ENCODE data around the gene ATP5IF1.

- peak; percentile 70 for TF ChIP-seq POLR2A (IDR thresholded peaks at IDR 0.05)
- TF ChIP-seq, protein P1, sequence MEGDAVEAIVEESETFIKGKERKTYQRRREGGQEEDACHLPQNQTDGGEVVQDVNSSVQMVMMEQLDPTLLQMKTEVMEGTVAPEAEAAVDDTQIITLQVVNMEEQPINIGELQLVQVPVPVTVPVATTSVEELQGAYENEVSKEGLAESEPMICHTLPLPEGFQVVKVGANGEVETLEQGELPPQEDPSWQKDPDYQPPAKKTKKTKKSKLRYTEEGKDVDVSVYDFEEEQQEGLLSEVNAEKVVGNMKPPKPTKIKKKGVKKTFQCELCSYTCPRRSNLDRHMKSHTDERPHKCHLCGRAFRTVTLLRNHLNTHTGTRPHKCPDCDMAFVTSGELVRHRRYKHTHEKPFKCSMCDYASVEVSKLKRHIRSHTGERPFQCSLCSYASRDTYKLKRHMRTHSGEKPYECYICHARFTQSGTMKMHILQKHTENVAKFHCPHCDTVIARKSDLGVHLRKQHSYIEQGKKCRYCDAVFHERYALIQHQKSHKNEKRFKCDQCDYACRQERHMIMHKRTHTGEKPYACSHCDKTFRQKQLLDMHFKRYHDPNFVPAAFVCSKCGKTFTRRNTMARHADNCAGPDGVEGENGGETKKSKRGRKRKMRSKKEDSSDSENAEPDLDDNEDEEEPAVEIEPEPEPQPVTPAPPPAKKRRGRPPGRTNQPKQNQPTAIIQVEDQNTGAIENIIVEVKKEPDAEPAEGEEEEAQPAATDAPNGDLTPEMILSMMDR (IDR thresholded peaks at IDR 0.05): peak in 1 of 4 experiments; percentile 31
Measured at GRCh38 chr1:28232558-28233263, 3.2 kb upstream of the ATP5IF1 start, which contains the start of gene DNAJC8.
